Epithelial cell of proximal tubule (primary cell): ENCODE results near the gene KRTAP4-4. TPM values are rescaled to one million over a fixed set of nuclear protein-coding genes. Genes with fewer than 3 reads are reported as not detected.
"Not testable (repeated sequence)": the region's sequence is repeated elsewhere in the genome, so short reads cannot be mapped to it uniquely, and the experiment has no call there.

Experiments used
- DNase-seq: peaks from one replicate; pipeline ENCODE4 v3.0.0-alpha.2; 2011; ENCODE audit warnings: low read depth
- H3K4me3 ChIP-seq: 2 replicates; pipeline ENCODE4 v1.5.1; 2011; ENCODE audit warnings: low read depth, mild to moderate bottlenecking, low read length
- CTCF ChIP-seq: conservative IDR thresholded peaks from 2 replicates; pipeline ENCODE4 v1.5.1; 2012; ENCODE audit warnings: low read depth, mild to moderate bottlenecking, low read length
- total RNA-seq: library from RNA; depleted of rRNA; stranded (reverse); fragments of >200 nt; gene quantifications from 2 replicates; pipeline ENCODE4 v1.2.3, GENCODE V29; 2015

Gene KRTAP4-4
- total RNA-seq, 1 donor from 2014 or later = not detected

- TF ChIP-seq CTCF = no peak
- H3K4me3 ChIP-seq = no peak overlapping the region
- DNase-seq = no peak
Measured at GRCh38 chr17:41131979-41132378, 28.6 kb downstream of the KRTAP4-4 start.

- no peak for TF ChIP-seq CTCF
- no peak overlapping the region for H3K4me3 ChIP-seq
- DNase-seq = no peak
Measured at GRCh38 chr17:41127371-41127770, 33.2 kb downstream of the KRTAP4-4 start.

DNA sequence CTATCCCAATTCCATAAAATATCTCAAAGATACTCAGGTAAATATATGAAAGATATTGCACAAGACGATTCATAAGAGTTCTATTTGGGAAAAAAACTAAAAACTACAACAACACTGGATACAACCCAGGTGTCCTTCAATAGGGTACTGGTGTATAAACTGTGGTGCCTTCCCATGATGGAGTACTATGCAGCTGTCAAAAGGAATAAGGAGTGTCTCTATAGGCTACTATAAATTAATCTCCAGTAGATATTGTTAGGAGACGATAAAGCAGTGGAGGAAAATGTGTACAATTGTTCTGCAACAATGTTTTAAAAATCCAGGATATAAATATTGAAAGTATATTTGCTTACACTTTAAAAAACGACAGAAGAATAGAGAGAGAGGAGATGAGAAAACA is 34.1 kb downstream of the KRTAP4-4 start:
- no peak for TF ChIP-seq CTCF
- H3K4me3 ChIP-seq = no peak overlapping the region
- no peak for DNase-seq

DNA sequence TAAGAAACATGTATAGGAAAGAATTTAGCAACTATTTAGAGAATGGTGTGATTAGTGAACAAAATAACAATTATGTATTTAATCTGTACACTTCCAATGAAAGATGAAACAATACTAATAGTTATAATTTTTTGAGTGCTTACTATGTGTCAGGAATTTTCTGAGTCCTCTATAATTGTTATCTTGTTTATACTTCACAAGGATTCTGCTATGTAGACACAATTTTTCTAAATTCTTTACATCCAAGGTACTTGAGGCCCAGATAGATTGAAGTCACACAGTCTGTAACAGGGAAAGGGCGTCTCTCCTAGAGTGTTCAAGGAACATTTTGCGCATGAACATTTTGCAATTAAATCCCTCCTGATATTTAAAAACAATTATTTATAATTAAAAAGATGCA is 35.5 kb downstream of the KRTAP4-4 start:
- H3K4me3 ChIP-seq = no peak overlapping the region
- DNase-seq = no peak
- no peak for TF ChIP-seq CTCF

- not testable (repeated sequence) for H3K4me3 ChIP-seq, DNase-seq
Measured at GRCh38 chr17:41123991-41124371, 36.6 kb downstream of the KRTAP4-4 start, which contains the start of gene KRTAP4-12. KRTAP4-12 (minus strand) TSS chr17:41124182; CDS start chr17:41124122, 60 bp downstream.

DNA sequence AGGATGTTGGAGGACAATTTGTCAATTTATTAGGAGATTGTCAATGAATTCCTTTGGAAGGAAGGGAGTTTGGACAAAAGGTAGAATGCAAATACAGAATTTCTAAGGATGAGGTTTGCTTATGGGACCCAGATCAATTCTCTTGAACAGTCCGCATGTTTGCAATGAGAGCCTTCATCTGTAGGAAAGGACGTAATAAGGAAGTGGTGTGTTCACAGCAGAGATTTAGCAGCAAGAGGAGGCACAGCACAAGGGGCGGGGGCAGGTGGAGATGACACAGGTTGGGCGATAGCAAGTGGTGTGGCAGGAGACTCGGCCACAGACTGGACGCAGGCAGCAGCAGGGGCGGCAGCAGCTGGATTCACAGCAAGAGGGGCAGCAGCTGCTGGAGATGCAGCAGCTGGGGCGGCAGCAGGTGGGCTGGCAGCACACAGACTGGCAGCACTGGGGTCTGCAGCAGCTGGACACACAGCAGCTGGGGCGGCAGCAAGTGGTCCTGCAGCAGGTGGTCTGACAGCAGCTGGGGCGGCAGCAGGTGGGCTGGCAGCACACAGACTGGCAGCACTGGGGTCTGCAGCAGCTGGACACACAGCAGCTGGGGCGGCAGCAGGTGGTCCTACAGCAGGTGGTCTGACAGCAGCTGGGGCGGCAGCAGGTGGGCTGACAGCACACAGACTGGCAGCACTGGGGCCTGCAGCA is 37.1 kb downstream of the KRTAP4-4 start:
- DNase-seq, H3K4me3 ChIP-seq: not testable (repeated sequence)

- no peak overlapping the region for H3K4me3 ChIP-seq
- DNase-seq = no peak
- no peak for TF ChIP-seq CTCF
Measured at GRCh38 chr17:41121742-41122141, 38.8 kb downstream of the KRTAP4-4 start.

GRCh38 chr17:41119696-41120690 is 40.6 kb downstream of the KRTAP4-4 start:
- DNase-seq = not testable (repeated sequence)

More at GRCh38 chr17:41119696-41120690, 40.6 kb downstream of the KRTAP4-4 start:
- not testable (repeated sequence) for H3K4me3 ChIP-seq
